ENCODE results near the gene TRPM8. TPM values are rescaled to one million over a fixed set of nuclear protein-coding genes. Genes with fewer than 3 reads are reported as not detected.
A peak's percentile ranks its signal among the peaks of the same experiment; 100 is the strongest.

Gene TRPM8
- total and polyA plus RNA-seq, 2 of the 13 experiments (the other 11 are each of a cell fraction or from before 2014, with no cell fraction given) = 0.12 TPM; not detected in 1

GRCh38 chr2:233981574-233982420 lies 64.6 kb downstream of the TRPM8 start (continued):
- TF ChIP-seq PRDM4 (CRISPR knock-in tag; IDR thresholded peaks at IDR 0.05; ENCODE audit: borderline replicate concordance) (no peak), HMGA1 (CRISPR knock-in tag; conservative IDR thresholded peaks at IDR 0.05) (no peak), HHEX (CRISPR knock-in tag; IDR thresholded peaks at IDR 0.05) (peak; percentile 52; the same call in 1 of the 2 replicates), KDM4B (CRISPR knock-in tag; IDR thresholded peaks at IDR 0.05) (no peak), MXD3 (CRISPR knock-in tag; IDR thresholded peaks at IDR 0.05) (no peak), HDAC1 (CRISPR knock-in tag; IDR thresholded peaks at IDR 0.05) (0 out of 2 replicates have a peak, but pooled peaks have one; percentile 30), TARDBP (CRISPR knock-in tag; IDR thresholded peaks at IDR 0.05) (0 out of 2 replicates have a peak, but pooled peaks have one; percentile 23), HDAC2 (CRISPR knock-in tag; IDR thresholded peaks at IDR 0.05) (no peak), MED8 (CRISPR knock-in tag; IDR thresholded peaks at IDR 0.05; ENCODE audit: insufficient replicate concordance) (no peak), MYNN (CRISPR knock-in tag; IDR thresholded peaks at IDR 0.05; ENCODE audit: low read depth) (no peak), ZNF710 (CRISPR knock-in tag; IDR thresholded peaks at IDR 0.05; ENCODE audit: borderline replicate concordance) (no peak), HOXA3 (CRISPR knock-in tag; IDR thresholded peaks at IDR 0.05) (no peak), FOXC1 (CRISPR knock-in tag; IDR thresholded peaks at IDR 0.05; ENCODE audit: borderline replicate concordance) (no peak), TCF12 (IDR thresholded peaks at IDR 0.05) (no peak), TCF12 (CRISPR knock-in tag; IDR thresholded peaks at IDR 0.05) (no peak), ATM (IDR thresholded peaks at IDR 0.05; ENCODE audit: borderline replicate concordance) (no peak), DNMT3B (CRISPR knock-in tag; conservative IDR thresholded peaks at IDR 0.05) (no peak), LRRFIP1 (CRISPR knock-in tag; conservative IDR thresholded peaks at IDR 0.05) (no peak), MIER3 (CRISPR knock-in tag; IDR thresholded peaks at IDR 0.05; ENCODE audit: borderline replicate concordance) (peak; percentile 27; the same call in 1 of the 2 replicates), PHF21A (CRISPR knock-in tag; IDR thresholded peaks at IDR 0.05) (no peak), CBX5 (CRISPR knock-in tag; IDR thresholded peaks at IDR 0.05; ENCODE audit: borderline replicate concordance) (no peak), DR1 (CRISPR knock-in tag; IDR thresholded peaks at IDR 0.05) (no peak)
